Measurements from ENCODE around the gene PPP4R4. TPM values are rescaled to one million over a fixed set of nuclear protein-coding genes. Genes with fewer than 3 reads are reported as not detected.
A peak's percentile ranks its signal among the peaks of the same experiment; 100 is the strongest.

The PPP4R4 gene
- total and polyA plus RNA-seq, 4 donors, result 1.6 to 25.9 (median 3.8) TPM

DNA sequence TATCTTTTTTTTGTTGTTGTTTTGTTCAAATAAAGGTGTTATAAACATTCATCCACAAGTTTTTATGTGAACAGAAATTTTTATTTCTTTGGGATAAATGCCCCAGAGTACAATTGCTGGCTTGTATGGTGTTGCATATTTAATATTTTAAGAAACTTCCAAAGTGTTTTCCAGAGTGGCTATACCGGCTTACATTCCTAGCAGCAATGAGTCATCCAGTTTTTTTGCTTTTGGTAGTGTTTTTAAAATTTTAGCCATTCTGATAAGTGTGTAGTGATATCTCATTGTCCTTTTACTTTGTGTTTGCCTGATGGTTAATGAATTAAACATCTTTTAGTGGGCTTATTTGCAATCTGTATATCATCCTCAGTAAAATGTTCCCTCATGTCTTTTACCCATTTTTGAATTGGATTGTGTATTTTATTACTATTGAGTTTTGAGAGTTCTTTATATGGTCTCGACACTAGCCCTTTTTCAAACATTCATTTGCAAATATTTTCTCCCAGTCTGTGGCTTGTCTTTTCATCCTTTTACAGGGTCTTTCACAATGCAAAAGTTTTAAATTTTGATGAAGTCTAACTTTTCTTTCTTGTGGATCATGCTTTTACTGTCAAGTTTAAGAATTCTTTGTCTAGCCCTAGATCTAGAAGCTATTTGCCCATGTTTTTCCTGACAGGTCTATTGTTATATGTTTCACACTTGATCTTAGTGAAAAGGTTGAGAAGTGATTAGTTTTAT is 29.5 kb downstream of the PPP4R4 start:
- no peaks in the 10 kb centered on the region for H3K4me1 ChIP-seq (ENCODE audit: control insufficient read depth in 5 of 5, insufficient read depth in 5 of 5, low read length in 5 of 5)
- WGBS, 2 donors, result 77 to 91% methylated on average over 2 of the region's 2 CpGs
- ATAC-seq (ENCODE audit: insufficient read depth, low FRiP score) (no peak), DNase-seq (peak in 1 of 3 donors; percentile 2)
- no peak overlapping the region for H3K9ac ChIP-seq (ENCODE audit: insufficient read depth in 1 of 2, low read length in 2 of 2)
- TF ChIP-seq, protein P1, sequence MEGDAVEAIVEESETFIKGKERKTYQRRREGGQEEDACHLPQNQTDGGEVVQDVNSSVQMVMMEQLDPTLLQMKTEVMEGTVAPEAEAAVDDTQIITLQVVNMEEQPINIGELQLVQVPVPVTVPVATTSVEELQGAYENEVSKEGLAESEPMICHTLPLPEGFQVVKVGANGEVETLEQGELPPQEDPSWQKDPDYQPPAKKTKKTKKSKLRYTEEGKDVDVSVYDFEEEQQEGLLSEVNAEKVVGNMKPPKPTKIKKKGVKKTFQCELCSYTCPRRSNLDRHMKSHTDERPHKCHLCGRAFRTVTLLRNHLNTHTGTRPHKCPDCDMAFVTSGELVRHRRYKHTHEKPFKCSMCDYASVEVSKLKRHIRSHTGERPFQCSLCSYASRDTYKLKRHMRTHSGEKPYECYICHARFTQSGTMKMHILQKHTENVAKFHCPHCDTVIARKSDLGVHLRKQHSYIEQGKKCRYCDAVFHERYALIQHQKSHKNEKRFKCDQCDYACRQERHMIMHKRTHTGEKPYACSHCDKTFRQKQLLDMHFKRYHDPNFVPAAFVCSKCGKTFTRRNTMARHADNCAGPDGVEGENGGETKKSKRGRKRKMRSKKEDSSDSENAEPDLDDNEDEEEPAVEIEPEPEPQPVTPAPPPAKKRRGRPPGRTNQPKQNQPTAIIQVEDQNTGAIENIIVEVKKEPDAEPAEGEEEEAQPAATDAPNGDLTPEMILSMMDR (IDR thresholded peaks at IDR 0.05; ENCODE audit: control extremely low read depth, extremely low read depth), result no peak
- H3K27ac ChIP-seq (ENCODE audit: low read depth in 1 of 2, low read length in 1 of 2), result no peak overlapping the region
- H3K4me3 ChIP-seq, result no peak overlapping the region
- H3K36me3 ChIP-seq (ENCODE audit: control insufficient read depth in 4 of 4, insufficient read depth in 4 of 4, low read length in 4 of 4), result no peaks in the 10 kb centered on the region
- peaks cover 0 to 4% (median 2%) of the 10 kb centered on the region in 4 donors for H3K9me3 ChIP-seq (ENCODE audit: control insufficient read depth in 4 of 4, insufficient read depth in 3 of 4, low read length in 3 of 4)
- no peaks in the 10 kb centered on the region for H3K27me3 ChIP-seq (ENCODE audit: control insufficient read depth in 3 of 3, insufficient read depth in 3 of 3, low read length in 2 of 3)

DNA sequence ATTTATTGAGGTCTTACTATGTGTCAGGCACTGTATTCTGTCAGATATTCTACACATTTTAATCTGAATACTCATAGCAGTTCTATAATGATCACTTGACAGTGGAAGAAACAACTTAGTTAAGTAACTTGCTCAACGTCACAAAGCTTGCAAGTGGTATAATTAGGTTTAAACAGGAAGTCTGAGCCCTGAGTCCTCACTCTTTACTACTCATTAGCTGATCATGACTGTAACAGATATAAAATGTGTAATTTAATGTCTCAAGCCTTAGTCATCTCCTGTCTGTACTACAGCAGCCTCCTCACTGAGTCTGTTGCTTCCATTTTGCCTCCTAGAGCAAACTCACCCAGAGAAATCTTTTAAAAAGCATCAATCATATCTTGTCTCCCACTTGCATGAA is 38.9 kb downstream of the PPP4R4 start:
- no peak overlapping the region for H3K9ac ChIP-seq (ENCODE audit: insufficient read depth in 1 of 2, low read length in 2 of 2)
- H3K4me3 ChIP-seq, result no peak overlapping the region
- WGBS, 2 donors, result 16 to 53% methylated on average over 1 of the region's 1 CpG
- ATAC-seq (ENCODE audit: insufficient read depth, low FRiP score), result no peak
- H3K9me3 ChIP-seq (ENCODE audit: control insufficient read depth in 4 of 4, insufficient read depth in 3 of 4, low read length in 3 of 4), result peaks cover 0 to 8% (median 0%) of the 10 kb centered on the region in 4 donors
- H3K27ac ChIP-seq (ENCODE audit: low read depth in 1 of 2, low read length in 1 of 2), result no peak overlapping the region
- H3K36me3 ChIP-seq (ENCODE audit: control insufficient read depth in 4 of 4, insufficient read depth in 4 of 4, low read length in 4 of 4), result no peaks in the 10 kb centered on the region
- DNase-seq, result no peak
- H3K4me1 ChIP-seq (ENCODE audit: control insufficient read depth in 5 of 5, insufficient read depth in 5 of 5, low read length in 5 of 5), result no peaks in the 10 kb centered on the region
- TF ChIP-seq, protein P1 (IDR thresholded peaks at IDR 0.05; ENCODE audit: control extremely low read depth, extremely low read depth), result no peak
- no peaks in the 10 kb centered on the region for H3K27me3 ChIP-seq (ENCODE audit: control insufficient read depth in 3 of 3, insufficient read depth in 3 of 3, low read length in 2 of 3)

DNA sequence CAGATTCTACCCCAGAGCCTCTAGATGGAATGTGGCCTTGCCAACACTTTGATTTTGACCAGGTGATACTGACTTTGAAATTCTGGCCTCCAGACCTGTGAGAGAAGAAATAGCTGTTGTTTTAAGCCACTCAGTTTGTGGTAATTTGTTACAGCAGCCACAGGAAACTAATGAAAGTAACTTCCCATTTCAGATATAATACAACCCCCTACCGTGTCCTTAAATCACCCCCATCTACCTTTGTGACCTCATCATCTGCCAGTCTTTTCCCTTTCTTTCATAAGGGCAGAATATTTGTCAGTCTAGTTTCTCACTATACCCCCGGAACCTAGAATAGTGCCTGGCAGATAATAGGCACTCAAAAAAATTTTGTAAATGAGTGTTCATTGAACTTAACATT is 39.6 kb downstream of the PPP4R4 start:
- Histone ChIP-seq H3K27ac (ENCODE audit: low read depth in 1 of 2, low read length in 1 of 2) (no peak overlapping the region), H3K9ac (ENCODE audit: insufficient read depth in 1 of 2, low read length in 2 of 2) (no peak overlapping the region), H3K36me3 (ENCODE audit: control insufficient read depth in 4 of 4, insufficient read depth in 4 of 4, low read length in 4 of 4) (no peaks in the 10 kb centered on the region), H3K27me3 (ENCODE audit: control insufficient read depth in 3 of 3, insufficient read depth in 3 of 3, low read length in 2 of 3) (no peaks in the 10 kb centered on the region), H3K4me3 (no peak overlapping the region), H3K4me1 (ENCODE audit: control insufficient read depth in 5 of 5, insufficient read depth in 5 of 5, low read length in 5 of 5) (no peaks in the 10 kb centered on the region), H3K9me3 (ENCODE audit: control insufficient read depth in 4 of 4, insufficient read depth in 3 of 4, low read length in 3 of 4) (peaks cover 0 to 8% (median 0%) of the 10 kb centered on the region in 4 donors)
- 49 to 81% methylated on average over 2 of the region's 2 CpGs for WGBS, 2 donors
- DNase-seq, result no peak
- TF ChIP-seq, protein P1 (IDR thresholded peaks at IDR 0.05; ENCODE audit: control extremely low read depth, extremely low read depth), result no peak
- no peak for ATAC-seq (ENCODE audit: insufficient read depth, low FRiP score)

Data from lung (tissue), 12 donors.